ENCODE results near the gene RUNX1. TPM values are rescaled to one million over a fixed set of nuclear protein-coding genes. Genes with fewer than 3 reads are reported as not detected.

RUNX1 gene
- total and polyA plus RNA-seq, 2 of the 13 experiments (the other 11 are each of a cell fraction or from before 2014, with no cell fraction given) = 5.4 to 6.4 TPM

DNA sequence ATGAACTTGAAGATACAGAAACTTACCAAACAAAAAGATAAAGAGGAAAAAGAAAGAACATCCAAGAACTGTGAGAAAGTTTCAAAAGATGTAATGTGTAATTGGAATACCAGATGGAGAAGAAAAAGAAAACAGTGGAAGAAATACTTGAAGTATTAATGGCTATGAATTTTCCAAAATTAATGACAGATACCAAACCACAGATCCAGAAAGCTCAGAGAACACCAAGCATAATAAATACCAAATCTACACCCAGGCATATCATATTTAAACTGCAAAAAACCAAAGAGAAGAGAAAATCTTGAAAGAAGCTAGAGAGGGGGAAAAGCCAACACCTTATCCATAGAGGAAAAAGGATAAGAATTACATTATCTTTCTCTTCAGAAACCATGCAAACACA, 243.9 kb downstream of the RUNX1 start:
- intact Hi-C loops (cut with micrococcal nuclease; ENCODE audit: unreplicated experiment) = no loop called here
- no peak overlapping the region for H3K9ac ChIP-seq (ENCODE audit: insufficient read depth, low read depth, low read length)

More for the DNA sequence above, 243.9 kb downstream of the RUNX1 start:
- Histone ChIP-seq H2AFZ (ENCODE audit: low read length) (no peak overlapping the region), H3K79me2 (ENCODE audit: insufficient read depth, low read length) (no peaks in the 10 kb centered on the region), H3K4me3 (replicated peaks in 1 of 3; ENCODE audit: insufficient read depth in 1 of 3, low read depth in 2 of 3, low read length in 3 of 3) (no peak overlapping the region), H3K4me2 (ENCODE audit: low read depth, low read length) (no peak overlapping the region), H3K27ac (ENCODE audit: extremely low read length, insufficient read depth, low read length) (no peak overlapping the region), H3K9me3 (ENCODE audit: low read length) (peaks cover 9% of the 10 kb centered on the region), H3K27me3 (ENCODE audit: control insufficient read depth in 1 of 2, insufficient read depth in 2 of 2, low read length in 2 of 2) (no peaks in the 10 kb centered on the region), H4K20me1 (ENCODE audit: insufficient read depth, low read length) (no peaks in the 10 kb centered on the region), H3K4me1 (ENCODE audit: insufficient read depth, low read length) (peaks cover 50% of the 10 kb centered on the region), H3K36me3 (replicated peaks in 1 of 2; ENCODE audit: control insufficient read depth in 1 of 2, insufficient read depth in 2 of 2, low read length in 2 of 2) (peaks cover 7 to 39% of the 10 kb centered on the region in 2 experiments; a peak in 3 of 5 replicates)
- no peak for TF ChIP-seq PRPF4 (IDR thresholded peaks at IDR 0.05; ENCODE audit: low read depth, low read length, poor library complexity, severe bottlenecking)
- TF ChIP-seq MTA3 (CRISPR knock-in tag; IDR thresholded peaks at IDR 0.05) = no peak
- TF ChIP-seq ZBTB26 (CRISPR knock-in tag; IDR thresholded peaks at IDR 0.05; ENCODE audit: borderline replicate concordance) = no peak
- no peak for TF ChIP-seq NFE2 (CRISPR knock-in tag; IDR thresholded peaks at IDR 0.05)
- TF ChIP-seq ZKSCAN5 (CRISPR knock-in tag; IDR thresholded peaks at IDR 0.05) = no peak
- TF ChIP-seq FOXA3 (CRISPR knock-in tag; IDR thresholded peaks at IDR 0.05) = no peak
- no peak for TF ChIP-seq SOX13 (IDR thresholded peaks at IDR 0.05)
- no peak for TF ChIP-seq SOX13 (CRISPR knock-in tag; conservative IDR thresholded peaks at IDR 0.05 in 1 of 2, IDR thresholded peaks at IDR 0.05 in 1 of 2)
- no peak for TF ChIP-seq HNF1A (IDR thresholded peaks at IDR 0.05; ENCODE audit: low read depth)
- TF ChIP-seq HNF1A (CRISPR knock-in tag; IDR thresholded peaks at IDR 0.05; ENCODE audit: borderline replicate concordance) = no peak
- no peak for TF ChIP-seq ZBTB3 (CRISPR knock-in tag; IDR thresholded peaks at IDR 0.05; ENCODE audit: borderline replicate concordance, low read depth)
- TF ChIP-seq SP4 (CRISPR knock-in tag; IDR thresholded peaks at IDR 0.05) = no peak
- TF ChIP-seq, protein P1, sequence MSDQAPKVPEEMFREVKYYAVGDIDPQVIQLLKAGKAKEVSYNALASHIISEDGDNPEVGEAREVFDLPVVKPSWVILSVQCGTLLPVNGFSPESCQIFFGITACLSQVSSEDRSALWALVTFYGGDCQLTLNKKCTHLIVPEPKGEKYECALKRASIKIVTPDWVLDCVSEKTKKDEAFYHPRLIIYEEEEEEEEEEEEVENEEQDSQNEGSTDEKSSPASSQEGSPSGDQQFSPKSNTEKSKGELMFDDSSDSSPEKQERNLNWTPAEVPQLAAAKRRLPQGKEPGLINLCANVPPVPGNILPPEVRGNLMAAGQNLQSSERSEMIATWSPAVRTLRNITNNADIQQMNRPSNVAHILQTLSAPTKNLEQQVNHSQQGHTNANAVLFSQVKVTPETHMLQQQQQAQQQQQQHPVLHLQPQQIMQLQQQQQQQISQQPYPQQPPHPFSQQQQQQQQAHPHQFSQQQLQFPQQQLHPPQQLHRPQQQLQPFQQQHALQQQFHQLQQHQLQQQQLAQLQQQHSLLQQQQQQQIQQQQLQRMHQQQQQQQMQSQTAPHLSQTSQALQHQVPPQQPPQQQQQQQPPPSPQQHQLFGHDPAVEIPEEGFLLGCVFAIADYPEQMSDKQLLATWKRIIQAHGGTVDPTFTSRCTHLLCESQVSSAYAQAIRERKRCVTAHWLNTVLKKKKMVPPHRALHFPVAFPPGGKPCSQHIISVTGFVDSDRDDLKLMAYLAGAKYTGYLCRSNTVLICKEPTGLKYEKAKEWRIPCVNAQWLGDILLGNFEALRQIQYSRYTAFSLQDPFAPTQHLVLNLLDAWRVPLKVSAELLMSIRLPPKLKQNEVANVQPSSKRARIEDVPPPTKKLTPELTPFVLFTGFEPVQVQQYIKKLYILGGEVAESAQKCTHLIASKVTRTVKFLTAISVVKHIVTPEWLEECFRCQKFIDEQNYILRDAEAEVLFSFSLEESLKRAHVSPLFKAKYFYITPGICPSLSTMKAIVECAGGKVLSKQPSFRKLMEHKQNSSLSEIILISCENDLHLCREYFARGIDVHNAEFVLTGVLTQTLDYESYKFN (CRISPR knock-in tag; conservative IDR thresholded peaks at IDR 0.05) = no peak
- TF ChIP-seq SETDB1 (CRISPR knock-in tag; IDR thresholded peaks at IDR 0.05; ENCODE audit: borderline replicate concordance) = no peak
- no peak for TF ChIP-seq ONECUT2 (CRISPR knock-in tag; IDR thresholded peaks at IDR 0.05)
- ATAC-seq (no peak), FAIRE-seq (no peak), DNase-seq (ENCODE audit: low spot score) (no peak)
- ChIA-PET POLR2A (no interaction called here), CTCF (ENCODE audit: low intra/inter-chr PET ratio, low total read pairs) (no interaction called here)
- no TSS peak for BruUV-seq (replicated peaks)
- in situ Hi-C loops (cut with HindIII; ENCODE audit: extremely low pct_ligation_motif_present, low pct_unique_long_range_greater_than_20kb) = no loop called here

Data from HepG2 (cell line).